ENCODE measurements around the gene CEP68.

DNA sequence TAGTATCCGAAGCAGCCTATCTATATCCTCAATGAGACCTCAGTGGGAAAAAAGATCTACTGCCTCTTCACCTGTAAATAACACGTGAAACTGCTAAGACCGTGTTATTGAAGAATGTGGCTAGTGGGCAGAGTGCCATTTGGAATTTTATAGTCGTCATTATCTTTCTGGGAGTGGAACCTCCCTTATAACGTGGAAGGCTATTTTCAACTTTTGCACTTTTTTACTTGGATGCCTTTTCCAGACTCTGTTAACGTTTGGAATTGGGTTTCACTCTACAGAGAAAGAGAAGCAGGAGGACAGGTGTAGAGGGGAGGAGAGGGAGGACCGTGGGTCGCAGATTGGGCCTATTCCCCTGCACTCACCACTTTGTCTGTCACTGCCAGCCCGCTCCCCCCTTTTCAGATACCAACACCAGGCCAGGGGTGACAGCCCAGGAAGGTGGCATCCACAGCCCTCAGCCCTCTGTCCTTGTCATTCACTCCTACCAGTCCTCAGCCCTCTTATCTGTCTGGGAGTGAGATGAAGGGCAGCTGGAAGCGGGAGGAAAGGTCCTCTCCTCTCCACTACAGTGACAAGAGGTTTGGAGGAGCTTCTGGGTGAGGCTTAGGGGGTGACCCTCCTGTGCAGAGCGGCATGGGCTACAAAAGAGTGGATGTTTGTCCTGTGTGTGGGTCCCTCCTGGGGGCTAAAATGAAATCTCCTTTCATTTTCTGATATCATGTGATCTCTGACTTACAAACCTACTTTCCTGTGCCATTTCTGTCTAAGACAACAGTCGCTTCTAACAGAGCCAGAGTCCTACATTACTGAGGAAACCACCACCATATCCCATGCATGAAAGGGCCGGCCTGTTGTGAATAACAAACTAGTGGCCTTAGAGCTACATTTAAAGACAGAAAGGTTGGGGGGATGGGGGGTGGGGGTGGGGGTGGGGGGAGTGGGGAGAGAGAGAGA lies 23.9 kb upstream of the CEP68 start:
- no peak for TF ChIP-seq CTCF (IDR thresholded peaks at IDR 0.05)
- TF ChIP-seq POLR2A (IDR thresholded peaks at IDR 0.05): no peak
